Iris pigment epithelial cell (primary cell): ENCODE data around the gene TPSD1.
"Not testable (repeated sequence)": the region's sequence is repeated elsewhere in the genome, so short reads cannot be mapped to it uniquely, and the experiment has no call there.

Source experiments
- DNase-seq: peaks from one replicate; pipeline ENCODE4 v3.0.0-alpha.2; 2011; ENCODE audit warnings: low read depth

The TPSD1 gene

GRCh38 chr16:1263591-1264344 lies 7.9 kb downstream of the TPSD1 start:
- DNase-seq: no peak

DNA sequence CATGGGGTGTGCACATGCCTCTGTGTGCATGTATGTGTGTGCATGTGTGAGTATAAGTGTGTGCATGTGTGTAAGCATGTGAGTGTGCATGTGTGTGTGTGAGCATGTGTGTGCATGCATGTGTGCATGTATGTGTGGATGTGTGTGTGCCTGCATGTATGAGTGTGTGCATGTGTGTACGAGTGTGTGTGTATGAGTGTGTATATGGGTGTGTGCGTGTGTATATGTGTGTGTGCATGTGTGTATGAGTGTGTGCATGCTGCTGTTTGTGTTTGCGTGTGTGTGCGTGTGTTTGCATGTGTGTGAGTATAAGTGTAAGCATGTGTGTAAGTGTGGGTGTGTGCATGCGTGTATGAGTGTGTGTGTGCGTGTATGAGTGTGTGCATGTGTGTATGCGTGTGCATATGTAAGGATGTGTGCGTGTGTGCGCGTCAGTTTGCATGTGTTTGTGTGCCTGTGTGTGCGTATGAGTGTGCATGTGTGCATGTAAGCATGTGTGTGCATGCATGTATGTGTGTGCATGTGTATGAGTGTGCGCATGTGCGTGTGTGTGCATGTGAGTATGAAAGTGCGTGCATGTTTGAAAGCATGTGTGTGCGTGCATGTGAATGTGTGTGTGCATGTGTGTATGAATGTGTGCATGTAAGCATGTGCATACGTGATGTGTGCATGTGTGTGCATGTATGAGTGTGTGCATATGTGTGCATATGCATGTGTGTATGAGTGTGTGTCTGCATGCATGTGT lies 8.6 kb downstream of the TPSD1 start:
- DNase-seq: no peak

GRCh38 chr16:1265090-1265630 lies 9.3 kb downstream of the TPSD1 start:
- no peak for DNase-seq

GRCh38 chr16:1265826-1266225 lies 10.0 kb downstream of the TPSD1 start:
- no peak for DNase-seq

- DNase-seq: not testable (repeated sequence)
These were observed 13.5 kb downstream of the TPSD1 start for GRCh38 chr16:1269418-1269817.

- DNase-seq: no peak
These were observed 15.5 kb downstream of the TPSD1 start for GRCh38 chr16:1271380-1271723.

DNA sequence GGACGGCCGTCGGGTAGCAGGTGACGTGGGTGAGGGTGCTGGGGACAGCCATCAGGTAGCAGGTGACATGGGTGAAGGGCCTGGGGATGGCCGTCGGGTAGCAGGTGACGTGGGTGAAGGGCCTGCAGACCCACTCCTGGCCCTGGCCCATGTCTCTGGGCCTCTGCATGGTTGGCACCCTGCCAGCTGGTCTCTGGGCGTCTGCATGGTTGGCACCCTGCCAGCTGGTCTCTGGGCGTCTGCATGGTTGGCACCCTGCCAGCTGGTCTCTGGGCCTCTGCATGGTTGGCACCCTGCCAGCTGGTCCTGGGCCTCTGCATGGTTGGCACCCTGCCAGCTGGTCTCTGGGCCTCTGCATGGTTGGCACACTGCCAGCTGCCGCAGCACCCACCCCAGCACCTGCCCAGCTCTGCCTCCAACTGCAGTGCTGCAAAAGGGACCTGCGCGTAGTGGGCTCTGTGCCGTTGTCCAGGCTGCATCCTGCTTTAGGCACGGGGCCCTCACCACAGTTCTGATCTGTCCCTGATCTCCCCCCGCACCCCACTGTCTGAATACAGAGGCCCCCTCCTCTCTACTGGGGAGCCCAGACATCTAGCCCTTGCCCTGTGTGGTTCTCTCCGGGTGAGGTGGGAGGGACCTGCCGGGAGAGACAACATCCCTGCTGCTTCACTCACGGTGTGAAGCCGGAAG lies 16.0 kb downstream of the TPSD1 start:
- DNase-seq: not testable (repeated sequence)

GRCh38 chr16:1272453-1273198 lies 16.8 kb downstream of the TPSD1 start:
- no peak for DNase-seq

DNA sequence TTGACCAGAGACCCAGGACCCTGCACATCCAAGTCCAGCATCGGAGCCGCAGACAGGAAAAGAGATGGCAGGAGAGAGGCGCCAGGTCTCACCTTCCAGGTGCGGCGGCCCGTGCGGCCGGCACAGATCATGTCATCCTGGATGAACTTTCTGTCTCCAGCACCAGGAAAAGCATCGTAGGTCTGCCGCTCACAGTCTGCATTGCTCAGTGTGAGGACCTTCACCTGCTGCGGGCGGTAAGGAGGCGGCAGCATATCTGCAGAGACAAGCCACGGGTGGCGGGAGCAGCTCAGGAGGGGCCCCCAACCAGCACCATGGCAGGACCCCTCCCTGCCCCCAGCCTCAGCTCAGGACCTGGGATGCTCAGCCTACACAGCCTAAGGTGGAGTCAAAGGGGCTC lies 17.9 kb downstream of the TPSD1 start:
- DNase-seq: no peak

DNA sequence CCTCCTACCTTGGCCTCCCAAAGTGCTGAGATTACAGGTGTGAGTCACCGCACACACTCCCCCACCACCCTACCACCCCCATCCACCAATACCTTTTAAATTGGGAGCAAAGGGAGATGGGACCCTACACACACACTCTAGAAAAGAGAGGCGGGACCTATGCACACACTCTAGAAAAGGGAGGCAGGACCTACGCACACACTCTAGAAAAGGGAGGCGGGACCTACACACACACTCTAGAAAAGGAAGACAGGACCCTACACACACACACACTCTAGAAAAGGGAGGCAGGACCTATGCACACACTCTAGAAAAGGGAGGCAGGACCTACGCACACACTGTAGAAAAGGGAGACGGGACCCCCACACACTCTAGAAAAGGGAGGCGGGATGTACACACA lies 18.9 kb downstream of the TPSD1 start:
- no peak for DNase-seq

- no peak for DNase-seq
These were observed 20.1 kb downstream of the TPSD1 start for GRCh38 chr16:1275791-1276579.

DNA sequence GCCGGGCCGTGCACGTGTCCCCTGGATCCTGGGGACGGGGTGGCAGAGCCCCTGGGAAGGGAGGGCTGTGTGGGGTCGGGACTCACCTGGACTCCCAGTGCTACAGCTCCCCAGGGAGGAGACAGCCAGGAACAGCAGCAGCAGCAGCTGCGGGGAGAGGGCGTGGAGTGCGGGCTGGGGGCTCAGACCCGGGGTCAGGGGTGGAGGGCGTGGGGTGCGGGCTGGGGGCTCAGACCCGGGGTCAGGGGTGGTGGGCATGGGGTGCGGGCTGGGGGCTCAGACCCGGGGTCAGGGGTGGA lies 20.7 kb downstream of the TPSD1 start:
- no peak for DNase-seq

- no peak for DNase-seq
These were observed 21.3 kb downstream of the TPSD1 start for GRCh38 chr16:1277151-1277598.

DNA sequence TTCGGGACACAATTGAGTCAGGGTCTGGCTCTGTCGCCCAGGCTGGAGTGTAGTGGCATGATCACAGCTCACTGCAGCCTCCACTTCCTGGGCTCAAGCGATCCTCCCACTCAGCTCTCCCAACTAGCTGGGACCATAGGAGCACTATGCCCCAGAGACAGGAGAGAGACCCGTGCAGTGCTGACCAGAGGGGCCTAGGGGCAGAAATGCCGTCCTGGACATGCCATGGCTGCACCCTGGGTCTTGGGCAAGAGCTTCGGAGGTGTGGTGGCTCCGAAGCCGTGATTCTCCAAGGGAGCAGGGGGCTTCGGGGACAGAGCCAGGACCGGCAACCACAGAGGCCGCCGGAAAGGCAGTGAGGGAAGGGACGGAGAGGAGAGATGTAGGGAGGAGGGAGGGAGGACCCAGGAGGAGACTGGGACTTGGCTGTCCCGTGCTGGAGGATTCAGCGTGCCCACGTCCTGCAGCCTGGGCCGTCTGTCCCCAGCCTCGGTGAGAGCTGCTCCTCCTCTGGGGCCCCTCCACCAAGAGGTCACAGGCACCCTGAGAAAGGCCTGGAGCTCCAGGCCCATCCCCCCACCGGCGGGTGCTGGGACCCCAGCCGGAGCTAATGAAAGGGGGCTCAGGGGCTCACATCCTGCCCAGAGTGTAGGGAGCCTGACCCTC lies 21.9 kb downstream of the TPSD1 start:
- DNase-seq: no peak

GRCh38 chr16:1278477-1278876 lies 22.6 kb downstream of the TPSD1 start:
- DNase-seq: no peak

DNA sequence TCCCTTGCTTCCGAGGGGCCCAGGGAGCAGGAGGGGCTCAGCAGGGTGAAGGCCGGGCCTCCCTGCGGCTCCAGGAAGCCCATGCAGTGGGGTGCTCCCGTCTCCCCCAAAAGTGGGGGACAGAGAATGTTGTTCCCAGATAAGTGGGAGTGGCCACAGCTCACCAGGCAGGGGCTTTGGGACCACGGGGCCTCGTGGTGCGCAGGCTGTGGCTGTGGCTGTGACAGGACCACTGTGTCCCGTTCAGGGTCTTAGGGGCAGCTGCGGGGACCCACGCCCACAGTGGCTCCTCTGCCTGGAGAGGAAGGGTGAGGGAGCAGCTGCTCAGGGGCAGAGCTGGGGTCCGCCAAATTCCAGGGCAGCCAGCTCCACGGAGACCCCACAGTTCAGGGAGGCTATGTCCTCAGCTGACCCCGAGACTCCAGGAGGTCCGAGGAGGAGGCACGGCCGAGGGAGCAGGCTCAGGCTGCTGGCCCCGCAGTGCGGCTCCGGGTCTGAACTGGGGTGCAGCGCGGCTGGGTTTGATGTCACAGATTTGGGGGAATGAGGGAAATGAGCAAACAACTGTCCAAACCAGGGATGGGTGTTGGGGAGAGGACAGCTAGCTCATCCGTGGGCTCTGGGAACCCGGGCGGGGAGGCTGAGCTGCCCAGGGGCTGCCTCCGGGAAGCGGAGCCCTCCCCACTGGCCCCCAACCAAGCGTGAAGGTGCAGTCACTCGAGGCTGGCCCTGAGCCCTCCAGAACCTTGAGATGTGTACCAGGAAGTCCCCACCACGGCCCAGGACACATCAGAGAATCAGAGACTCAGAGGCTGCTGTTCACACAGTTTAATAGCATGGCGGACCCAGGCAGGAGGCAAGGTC lies 23.4 kb downstream of the TPSD1 start:
- DNase-seq: no peak

GRCh38 chr16:1279945-1280589 lies 24.2 kb downstream of the TPSD1 start:
- DNase-seq: no peak

GRCh38 chr16:1280783-1281182 lies 24.9 kb downstream of the TPSD1 start:
- DNase-seq: no peak

- DNase-seq: no peak
These were observed 25.6 kb downstream of the TPSD1 start for GRCh38 chr16:1281517-1281916.
